ENCODE measurements around the gene INSRR.

DNA sequence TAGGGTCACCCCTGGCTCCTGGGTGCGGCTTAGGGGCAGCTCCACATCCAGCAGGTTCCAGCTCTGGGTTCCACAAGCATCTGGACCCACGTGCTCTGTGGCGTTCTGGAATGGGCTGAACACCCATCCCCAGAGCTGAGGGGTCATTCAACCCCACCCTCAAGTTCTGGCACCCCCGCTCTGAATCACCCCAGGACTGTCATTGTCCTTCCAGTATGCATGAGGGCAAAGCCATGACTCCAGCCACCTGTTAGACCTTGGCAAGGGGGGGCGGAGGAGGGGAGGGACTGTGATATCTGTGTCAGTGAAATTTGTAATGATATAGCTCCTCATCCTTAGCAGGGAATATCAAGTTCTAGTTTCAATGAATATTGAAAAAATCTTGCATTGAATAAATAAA is 12.3 kb downstream of the INSRR start:
- TF ChIP-seq SP1 (IDR thresholded peaks at IDR 0.05) (no peak), TAF1 (conservative IDR thresholded peaks at IDR 0.05) (no peak), RAD21 (IDR thresholded peaks at IDR 0.05) (no peak), EGR1 (IDR thresholded peaks at IDR 0.05; ENCODE audit: low read depth in 2 of 2) (no peak), JUND (IDR thresholded peaks at IDR 0.05) (no peak), GABPA (IDR thresholded peaks at IDR 0.05 in 1 of 2, conservative IDR thresholded peaks at IDR 0.05 in 1 of 2) (no peak), FOXA1 (IDR thresholded peaks at IDR 0.05) (no peak), YY1 (IDR thresholded peaks at IDR 0.05) (no peak), HNF4G (IDR thresholded peaks at IDR 0.05) (no peak), NR2F2 (IDR thresholded peaks at IDR 0.05) (no peak)
- TF ChIP-seq, protein P1, sequence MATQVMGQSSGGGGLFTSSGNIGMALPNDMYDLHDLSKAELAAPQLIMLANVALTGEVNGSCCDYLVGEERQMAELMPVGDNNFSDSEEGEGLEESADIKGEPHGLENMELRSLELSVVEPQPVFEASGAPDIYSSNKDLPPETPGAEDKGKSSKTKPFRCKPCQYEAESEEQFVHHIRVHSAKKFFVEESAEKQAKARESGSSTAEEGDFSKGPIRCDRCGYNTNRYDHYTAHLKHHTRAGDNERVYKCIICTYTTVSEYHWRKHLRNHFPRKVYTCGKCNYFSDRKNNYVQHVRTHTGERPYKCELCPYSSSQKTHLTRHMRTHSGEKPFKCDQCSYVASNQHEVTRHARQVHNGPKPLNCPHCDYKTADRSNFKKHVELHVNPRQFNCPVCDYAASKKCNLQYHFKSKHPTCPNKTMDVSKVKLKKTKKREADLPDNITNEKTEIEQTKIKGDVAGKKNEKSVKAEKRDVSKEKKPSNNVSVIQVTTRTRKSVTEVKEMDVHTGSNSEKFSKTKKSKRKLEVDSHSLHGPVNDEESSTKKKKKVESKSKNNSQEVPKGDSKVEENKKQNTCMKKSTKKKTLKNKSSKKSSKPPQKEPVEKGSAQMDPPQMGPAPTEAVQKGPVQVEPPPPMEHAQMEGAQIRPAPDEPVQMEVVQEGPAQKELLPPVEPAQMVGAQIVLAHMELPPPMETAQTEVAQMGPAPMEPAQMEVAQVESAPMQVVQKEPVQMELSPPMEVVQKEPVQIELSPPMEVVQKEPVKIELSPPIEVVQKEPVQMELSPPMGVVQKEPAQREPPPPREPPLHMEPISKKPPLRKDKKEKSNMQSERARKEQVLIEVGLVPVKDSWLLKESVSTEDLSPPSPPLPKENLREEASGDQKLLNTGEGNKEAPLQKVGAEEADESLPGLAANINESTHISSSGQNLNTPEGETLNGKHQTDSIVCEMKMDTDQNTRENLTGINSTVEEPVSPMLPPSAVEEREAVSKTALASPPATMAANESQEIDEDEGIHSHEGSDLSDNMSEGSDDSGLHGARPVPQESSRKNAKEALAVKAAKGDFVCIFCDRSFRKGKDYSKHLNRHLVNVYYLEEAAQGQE (IDR thresholded peaks at IDR 0.05), result no peak
- TF ChIP-seq, protein P2, sequence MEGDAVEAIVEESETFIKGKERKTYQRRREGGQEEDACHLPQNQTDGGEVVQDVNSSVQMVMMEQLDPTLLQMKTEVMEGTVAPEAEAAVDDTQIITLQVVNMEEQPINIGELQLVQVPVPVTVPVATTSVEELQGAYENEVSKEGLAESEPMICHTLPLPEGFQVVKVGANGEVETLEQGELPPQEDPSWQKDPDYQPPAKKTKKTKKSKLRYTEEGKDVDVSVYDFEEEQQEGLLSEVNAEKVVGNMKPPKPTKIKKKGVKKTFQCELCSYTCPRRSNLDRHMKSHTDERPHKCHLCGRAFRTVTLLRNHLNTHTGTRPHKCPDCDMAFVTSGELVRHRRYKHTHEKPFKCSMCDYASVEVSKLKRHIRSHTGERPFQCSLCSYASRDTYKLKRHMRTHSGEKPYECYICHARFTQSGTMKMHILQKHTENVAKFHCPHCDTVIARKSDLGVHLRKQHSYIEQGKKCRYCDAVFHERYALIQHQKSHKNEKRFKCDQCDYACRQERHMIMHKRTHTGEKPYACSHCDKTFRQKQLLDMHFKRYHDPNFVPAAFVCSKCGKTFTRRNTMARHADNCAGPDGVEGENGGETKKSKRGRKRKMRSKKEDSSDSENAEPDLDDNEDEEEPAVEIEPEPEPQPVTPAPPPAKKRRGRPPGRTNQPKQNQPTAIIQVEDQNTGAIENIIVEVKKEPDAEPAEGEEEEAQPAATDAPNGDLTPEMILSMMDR (IDR thresholded peaks at IDR 0.05; ENCODE audit: low read depth, low read length, missing input control), result no peak
- TF ChIP-seq, protein P3, sequence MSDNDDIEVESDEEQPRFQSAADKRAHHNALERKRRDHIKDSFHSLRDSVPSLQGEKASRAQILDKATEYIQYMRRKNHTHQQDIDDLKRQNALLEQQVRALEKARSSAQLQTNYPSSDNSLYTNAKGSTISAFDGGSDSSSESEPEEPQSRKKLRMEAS (IDR thresholded peaks at IDR 0.05), result no peak
